GM19099 (cell line): ENCODE results near the gene NAGPA.

Source experiments
- POLR2A ChIP-seq: IDR thresholded peaks from 3 replicates; pipeline ENCODE4 v1.6.1; 2011; ENCODE audit warnings: low read depth; ENCODE audit not compliant: insufficient read length; ENCODE audit errors: extremely low read depth

Gene NAGPA

GRCh38 chr16:5016967-5017677 lies 16.6 kb downstream of the NAGPA start:
- no peak for TF ChIP-seq POLR2A

GRCh38 chr16:5015887-5016286 lies 17.8 kb downstream of the NAGPA start:
- TF ChIP-seq POLR2A: no peak

- TF ChIP-seq POLR2A: no peak
These were observed 18.4 kb downstream of the NAGPA start for GRCh38 chr16:5015351-5015750.

GRCh38 chr16:5012887-5013286 lies 20.8 kb downstream of the NAGPA start:
- no peak for TF ChIP-seq POLR2A

GRCh38 chr16:5011637-5012036 lies 22.1 kb downstream of the NAGPA start:
- no peak for TF ChIP-seq POLR2A

GRCh38 chr16:5010576-5011329 lies 23.0 kb downstream of the NAGPA start:
- TF ChIP-seq POLR2A: no peak

GRCh38 chr16:5008311-5008731 lies 25.4 kb downstream of the NAGPA start:
- TF ChIP-seq POLR2A: no peak

GRCh38 chr16:5007256-5007655 lies 26.5 kb downstream of the NAGPA start:
- no peak for TF ChIP-seq POLR2A

- TF ChIP-seq POLR2A: no peak
These were observed 27.2 kb downstream of the NAGPA start for GRCh38 chr16:5006348-5007193.

- no peak for TF ChIP-seq POLR2A
These were observed 27.8 kb downstream of the NAGPA start for GRCh38 chr16:5005916-5006315.

- no peak for TF ChIP-seq POLR2A
These were observed 29.4 kb downstream of the NAGPA start for GRCh38 chr16:5004311-5004710.

- TF ChIP-seq POLR2A: no peak
These were observed 29.9 kb downstream of the NAGPA start for GRCh38 chr16:5003828-5004227.

GRCh38 chr16:5003211-5003610 lies 30.5 kb downstream of the NAGPA start:
- TF ChIP-seq POLR2A: no peak

- no peak for TF ChIP-seq POLR2A
These were observed 31.0 kb downstream of the NAGPA start for GRCh38 chr16:5002699-5003143.

GRCh38 chr16:5001986-5002385 lies 31.7 kb downstream of the NAGPA start:
- TF ChIP-seq POLR2A: no peak
